Measurements from ENCODE around the gene PHACTR2.
A peak's percentile ranks its signal among the peaks of the same experiment; 100 is the strongest.

PHACTR2 gene

DNA sequence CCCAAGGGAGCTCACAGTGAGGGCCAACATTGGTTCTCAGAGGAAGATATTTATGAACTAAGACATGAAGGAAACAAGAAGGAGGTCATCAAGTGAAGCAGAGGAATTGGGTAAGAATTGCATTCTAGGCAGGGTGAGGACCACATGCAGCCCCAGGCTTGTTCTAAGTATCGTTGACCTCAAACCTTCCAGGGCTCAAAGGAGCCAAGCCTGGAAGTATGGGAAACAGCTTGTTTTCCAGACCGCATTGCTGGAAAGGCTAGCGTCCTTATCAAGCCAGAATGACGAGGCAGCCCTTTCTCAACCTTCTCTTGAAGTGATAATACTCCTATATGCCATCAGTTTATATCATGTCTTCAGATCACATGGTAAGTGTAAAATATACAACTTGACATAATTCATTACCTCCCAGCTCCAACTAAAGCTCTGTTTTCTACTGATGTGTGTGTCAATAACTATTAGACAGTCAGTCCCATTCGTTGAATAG, 79.6 kb downstream of the PHACTR2 start:
- H3K4me1 ChIP-seq (ENCODE audit: control insufficient read depth in 2 of 2, insufficient read depth in 2 of 2, low read length in 2 of 2), result no peaks in the 10 kb centered on the region
- no peaks in the 10 kb centered on the region for H3K27me3 ChIP-seq (ENCODE audit: control insufficient read depth in 2 of 2, insufficient read depth in 2 of 2, low read length in 2 of 2)
- no peak overlapping the region for H3K27ac ChIP-seq (ENCODE audit: low read depth in 2 of 2, low read length in 2 of 2)
- no peak overlapping the region for H3K4me3 ChIP-seq (ENCODE audit: low read length in 2 of 2)
- H3K9me3 ChIP-seq (ENCODE audit: control insufficient read depth in 2 of 2, low read length in 2 of 2), result no peaks in the 10 kb centered on the region
- no peak overlapping the region for H3K9ac ChIP-seq (ENCODE audit: low read depth in 1 of 2, low read length in 2 of 2)
- peaks cover 4 to 7% of the 10 kb centered on the region in 2 donors for H3K36me3 ChIP-seq (ENCODE audit: control insufficient read depth in 2 of 2, insufficient read depth in 2 of 2, low read length in 2 of 2)

DNA sequence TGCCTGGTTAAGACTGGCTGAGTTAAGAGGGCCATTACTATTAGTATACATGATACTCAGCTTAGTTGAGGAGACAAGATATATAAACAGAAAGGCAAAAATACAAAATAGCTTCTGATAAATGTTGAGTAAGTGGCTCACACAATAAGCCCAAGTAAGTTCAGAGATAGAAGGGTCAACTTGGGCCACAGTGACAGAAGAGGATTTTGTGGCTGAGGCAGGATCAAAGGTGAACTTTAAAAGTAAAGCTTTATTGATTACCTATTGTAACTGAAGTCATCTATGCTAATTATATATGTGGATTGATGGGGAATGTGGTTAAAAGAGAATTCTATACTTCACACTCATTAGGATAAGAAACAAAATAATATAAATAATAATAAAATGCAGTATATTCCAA, 80.8 kb downstream of the PHACTR2 start:
- H3K27me3 ChIP-seq (ENCODE audit: control insufficient read depth in 2 of 2, insufficient read depth in 2 of 2, low read length in 2 of 2), result no peaks in the 10 kb centered on the region
- H3K9me3 ChIP-seq (ENCODE audit: control insufficient read depth in 2 of 2, low read length in 2 of 2), result no peaks in the 10 kb centered on the region
- H3K4me1 ChIP-seq (ENCODE audit: control insufficient read depth in 2 of 2, insufficient read depth in 2 of 2, low read length in 2 of 2), result no peaks in the 10 kb centered on the region
- H3K9ac ChIP-seq (ENCODE audit: low read depth in 1 of 2, low read length in 2 of 2), result no peak overlapping the region
- peaks cover 4 to 7% of the 10 kb centered on the region in 2 donors for H3K36me3 ChIP-seq (ENCODE audit: control insufficient read depth in 2 of 2, insufficient read depth in 2 of 2, low read length in 2 of 2)
- H3K4me3 ChIP-seq (ENCODE audit: low read length in 2 of 2), result no peak overlapping the region
- no peak overlapping the region for H3K27ac ChIP-seq (ENCODE audit: low read depth in 2 of 2, low read length in 2 of 2)

DNA sequence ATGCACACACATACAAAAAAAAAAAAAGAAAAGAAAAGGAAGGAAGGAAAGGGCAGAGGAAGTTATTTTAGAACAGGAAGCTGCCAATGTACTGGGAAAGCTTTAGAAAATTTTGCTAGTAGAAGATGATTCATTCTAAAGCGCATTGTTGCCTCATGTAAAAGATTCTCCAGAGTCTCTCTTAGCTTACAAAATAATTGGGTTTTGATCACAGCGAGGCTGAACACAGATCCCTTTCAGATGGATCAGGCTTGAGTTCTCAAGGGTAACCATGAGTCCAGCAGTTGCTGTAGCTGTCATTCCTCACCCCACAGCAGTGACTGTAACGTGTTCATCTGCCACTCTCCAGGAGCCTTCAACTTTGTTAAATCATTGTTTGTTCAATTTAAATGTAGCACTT, 81.9 kb downstream of the PHACTR2 start:
- Histone ChIP-seq H3K27me3 (ENCODE audit: control insufficient read depth in 2 of 2, insufficient read depth in 2 of 2, low read length in 2 of 2) (no peaks in the 10 kb centered on the region), H3K9me3 (ENCODE audit: control insufficient read depth in 2 of 2, low read length in 2 of 2) (no peaks in the 10 kb centered on the region), H3K4me1 (ENCODE audit: control insufficient read depth in 2 of 2, insufficient read depth in 2 of 2, low read length in 2 of 2) (no peaks in the 10 kb centered on the region), H3K4me3 (ENCODE audit: low read length in 2 of 2) (no peak overlapping the region), H3K36me3 (ENCODE audit: control insufficient read depth in 2 of 2, insufficient read depth in 2 of 2, low read length in 2 of 2) (peaks cover 4 to 7% of the 10 kb centered on the region in 2 donors), H3K9ac (ENCODE audit: low read depth in 1 of 2, low read length in 2 of 2) (no peak overlapping the region), H3K27ac (ENCODE audit: low read depth in 2 of 2, low read length in 2 of 2) (no peak overlapping the region)

DNA sequence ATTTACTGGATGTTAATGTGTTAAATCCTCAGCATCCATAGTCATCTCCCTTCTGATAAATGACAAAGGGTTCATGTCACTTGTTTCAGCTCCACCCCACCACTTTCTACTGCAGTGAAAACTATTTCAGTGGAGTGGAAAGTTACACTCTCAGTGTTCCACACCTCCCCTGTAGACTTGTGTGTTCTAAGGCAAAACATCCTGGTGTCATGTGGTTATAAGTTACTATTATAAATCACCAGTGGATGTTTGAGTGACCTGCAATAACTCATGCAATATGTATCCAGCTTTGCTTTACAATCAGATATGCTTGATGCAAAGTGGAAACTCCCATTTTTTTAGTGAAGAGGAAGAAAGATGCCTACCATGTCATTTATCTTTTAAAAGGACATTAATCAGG, 83.3 kb downstream of the PHACTR2 start:
- Histone ChIP-seq H3K27ac (ENCODE audit: low read depth in 2 of 2, low read length in 2 of 2) (no peak overlapping the region), H3K4me3 (ENCODE audit: low read length in 2 of 2) (no peak overlapping the region), H3K9ac (ENCODE audit: low read depth in 1 of 2, low read length in 2 of 2) (no peak overlapping the region), H3K9me3 (ENCODE audit: control insufficient read depth in 2 of 2, low read length in 2 of 2) (no peaks in the 10 kb centered on the region), H3K27me3 (ENCODE audit: control insufficient read depth in 2 of 2, insufficient read depth in 2 of 2, low read length in 2 of 2) (no peaks in the 10 kb centered on the region), H3K36me3 (ENCODE audit: control insufficient read depth in 2 of 2, insufficient read depth in 2 of 2, low read length in 2 of 2) (peaks cover 12 to 15% of the 10 kb centered on the region in 2 donors), H3K4me1 (ENCODE audit: control insufficient read depth in 2 of 2, insufficient read depth in 2 of 2, low read length in 2 of 2) (no peaks in the 10 kb centered on the region)

DNA sequence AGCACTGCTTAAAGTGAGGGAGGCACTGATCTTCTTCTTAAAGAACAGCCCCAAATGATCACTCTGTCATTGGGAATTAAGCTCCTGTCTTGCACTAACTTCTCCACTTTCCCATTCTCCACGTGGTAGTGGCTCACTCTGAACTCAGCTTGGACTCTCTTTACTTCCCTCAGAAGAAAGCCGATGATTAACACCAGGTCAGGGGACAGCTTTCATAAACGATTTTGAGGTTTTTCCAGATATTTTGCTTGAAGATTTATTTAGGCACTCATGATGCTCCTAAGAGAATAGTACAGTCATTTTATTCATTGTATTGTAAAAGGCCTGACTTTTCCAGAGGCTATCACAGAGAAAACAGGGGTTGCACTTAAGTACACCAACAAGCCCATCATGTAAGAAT, 84.4 kb downstream of the PHACTR2 start:
- Histone ChIP-seq H3K27me3 (ENCODE audit: control insufficient read depth in 2 of 2, insufficient read depth in 2 of 2, low read length in 2 of 2) (no peaks in the 10 kb centered on the region), H3K4me1 (ENCODE audit: control insufficient read depth in 2 of 2, insufficient read depth in 2 of 2, low read length in 2 of 2) (no peaks in the 10 kb centered on the region), H3K36me3 (ENCODE audit: control insufficient read depth in 2 of 2, insufficient read depth in 2 of 2, low read length in 2 of 2) (peaks cover 18 to 21% of the 10 kb centered on the region in 2 donors), H3K9ac (ENCODE audit: low read depth in 1 of 2, low read length in 2 of 2) (no peak overlapping the region), H3K4me3 (ENCODE audit: low read length in 2 of 2) (no peak overlapping the region), H3K9me3 (ENCODE audit: control insufficient read depth in 2 of 2, low read length in 2 of 2) (no peaks in the 10 kb centered on the region), H3K27ac (ENCODE audit: low read depth in 2 of 2, low read length in 2 of 2) (no peak overlapping the region)

DNA sequence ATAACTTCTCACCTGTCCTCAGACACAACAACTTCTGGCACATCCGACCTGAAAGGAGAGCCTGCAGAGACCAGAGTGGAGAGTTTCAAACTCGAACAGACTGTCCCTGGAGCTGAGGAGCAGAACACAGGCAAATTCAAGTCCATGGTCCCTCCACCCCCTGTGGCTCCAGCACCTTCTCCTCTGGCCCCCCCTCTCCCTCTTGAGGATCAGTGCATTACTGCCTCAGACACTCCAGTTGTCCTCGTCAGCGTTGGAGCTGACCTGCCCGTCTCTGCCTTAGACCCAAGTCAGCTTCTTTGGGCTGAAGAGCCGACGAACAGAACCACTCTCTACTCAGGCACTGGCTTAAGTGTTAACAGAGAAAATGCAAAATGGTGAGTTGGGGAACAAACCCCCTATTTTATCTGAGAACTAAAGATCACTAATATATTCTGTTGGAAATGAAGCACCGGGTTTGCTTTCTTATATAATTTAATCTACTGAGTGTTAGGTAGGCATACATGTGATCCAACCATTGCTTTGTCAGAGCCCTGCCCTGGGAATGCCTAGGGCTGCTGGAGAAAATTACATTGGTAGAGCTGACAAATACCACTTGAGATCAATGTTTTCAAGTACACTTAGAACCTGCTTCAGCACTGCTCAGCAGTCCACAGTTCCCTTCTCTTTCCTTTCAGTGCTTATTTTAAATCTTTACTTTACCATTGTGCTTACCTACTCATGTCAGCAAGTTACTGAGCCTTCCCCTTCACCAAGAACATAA, 87.8 kb downstream of the PHACTR2 start:
- H3K4me1 ChIP-seq (ENCODE audit: control insufficient read depth in 2 of 2, insufficient read depth in 2 of 2, low read length in 2 of 2), result no peaks in the 10 kb centered on the region
- H3K27me3 ChIP-seq (ENCODE audit: control insufficient read depth in 2 of 2, insufficient read depth in 2 of 2, low read length in 2 of 2), result no peaks in the 10 kb centered on the region
- H3K36me3 ChIP-seq (ENCODE audit: control insufficient read depth in 2 of 2, insufficient read depth in 2 of 2, low read length in 2 of 2), result peaks cover 16 to 26% of the 10 kb centered on the region in 2 donors
- no peak overlapping the region for H3K27ac ChIP-seq (ENCODE audit: low read depth in 2 of 2, low read length in 2 of 2)
- H3K9ac ChIP-seq (ENCODE audit: low read depth in 1 of 2, low read length in 2 of 2), result no peak overlapping the region
- H3K9me3 ChIP-seq (ENCODE audit: control insufficient read depth in 2 of 2, low read length in 2 of 2), result no peaks in the 10 kb centered on the region
- H3K4me3 ChIP-seq (ENCODE audit: low read length in 2 of 2), result no peak overlapping the region

DNA sequence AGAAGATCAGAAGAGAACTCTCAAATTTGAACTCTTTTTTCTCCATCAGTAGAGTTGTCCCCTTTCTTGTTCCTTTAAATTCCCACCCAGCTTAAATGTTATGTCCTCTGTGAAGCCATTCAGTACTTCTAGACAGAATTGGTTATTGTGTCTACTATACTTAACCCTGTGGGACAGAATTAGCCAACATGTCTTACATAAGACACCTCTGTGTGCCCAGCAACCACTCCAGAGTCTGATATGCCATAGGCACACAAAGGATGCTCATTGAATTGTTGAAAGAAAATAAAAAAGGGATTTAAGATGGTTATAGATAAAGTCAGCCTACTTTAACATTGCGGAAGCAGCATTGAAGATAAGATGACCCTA, 88.4 kb downstream of the PHACTR2 start:
- Histone ChIP-seq H3K36me3 (ENCODE audit: control insufficient read depth in 2 of 2, insufficient read depth in 2 of 2, low read length in 2 of 2) (peaks cover 16 to 26% of the 10 kb centered on the region in 2 donors), H3K27me3 (ENCODE audit: control insufficient read depth in 2 of 2, insufficient read depth in 2 of 2, low read length in 2 of 2) (no peaks in the 10 kb centered on the region), H3K9ac (ENCODE audit: low read depth in 1 of 2, low read length in 2 of 2) (no peak overlapping the region), H3K4me3 (ENCODE audit: low read length in 2 of 2) (no peak overlapping the region), H3K27ac (ENCODE audit: low read depth in 2 of 2, low read length in 2 of 2) (no peak overlapping the region), H3K9me3 (ENCODE audit: control insufficient read depth in 2 of 2, low read length in 2 of 2) (no peaks in the 10 kb centered on the region), H3K4me1 (ENCODE audit: control insufficient read depth in 2 of 2, insufficient read depth in 2 of 2, low read length in 2 of 2) (no peaks in the 10 kb centered on the region)

DNA sequence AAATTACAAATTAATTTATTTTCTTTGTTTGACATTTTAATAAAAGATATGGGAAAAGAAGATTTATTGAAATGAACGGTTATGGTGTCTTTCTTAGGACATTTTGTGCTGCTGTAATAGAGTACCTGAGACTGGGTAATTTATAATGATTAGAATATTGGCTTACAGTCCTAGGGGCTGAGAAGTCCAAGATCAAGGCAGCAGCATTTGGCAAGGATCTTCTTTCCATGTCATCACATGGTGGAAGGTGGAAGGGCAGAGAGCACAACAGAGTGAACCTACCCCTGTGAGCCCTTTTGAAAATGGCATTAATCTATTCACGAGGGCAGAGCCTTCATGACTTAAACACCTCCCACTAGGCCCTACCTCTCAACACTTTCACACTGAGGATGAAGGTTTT, 89.7 kb downstream of the PHACTR2 start:
- no peak overlapping the region for H3K27ac ChIP-seq (ENCODE audit: low read depth in 2 of 2, low read length in 2 of 2)
- no peak overlapping the region for H3K9ac ChIP-seq (ENCODE audit: low read depth in 1 of 2, low read length in 2 of 2)
- H3K4me1 ChIP-seq (ENCODE audit: control insufficient read depth in 2 of 2, insufficient read depth in 2 of 2, low read length in 2 of 2), result no peaks in the 10 kb centered on the region
- H3K36me3 ChIP-seq (ENCODE audit: control insufficient read depth in 2 of 2, insufficient read depth in 2 of 2, low read length in 2 of 2), result peaks cover 21 to 28% of the 10 kb centered on the region in 2 donors
- no peaks in the 10 kb centered on the region for H3K9me3 ChIP-seq (ENCODE audit: control insufficient read depth in 2 of 2, low read length in 2 of 2)
- H3K27me3 ChIP-seq (ENCODE audit: control insufficient read depth in 2 of 2, insufficient read depth in 2 of 2, low read length in 2 of 2), result no peaks in the 10 kb centered on the region
- no peak overlapping the region for H3K4me3 ChIP-seq (ENCODE audit: low read length in 2 of 2)

DNA sequence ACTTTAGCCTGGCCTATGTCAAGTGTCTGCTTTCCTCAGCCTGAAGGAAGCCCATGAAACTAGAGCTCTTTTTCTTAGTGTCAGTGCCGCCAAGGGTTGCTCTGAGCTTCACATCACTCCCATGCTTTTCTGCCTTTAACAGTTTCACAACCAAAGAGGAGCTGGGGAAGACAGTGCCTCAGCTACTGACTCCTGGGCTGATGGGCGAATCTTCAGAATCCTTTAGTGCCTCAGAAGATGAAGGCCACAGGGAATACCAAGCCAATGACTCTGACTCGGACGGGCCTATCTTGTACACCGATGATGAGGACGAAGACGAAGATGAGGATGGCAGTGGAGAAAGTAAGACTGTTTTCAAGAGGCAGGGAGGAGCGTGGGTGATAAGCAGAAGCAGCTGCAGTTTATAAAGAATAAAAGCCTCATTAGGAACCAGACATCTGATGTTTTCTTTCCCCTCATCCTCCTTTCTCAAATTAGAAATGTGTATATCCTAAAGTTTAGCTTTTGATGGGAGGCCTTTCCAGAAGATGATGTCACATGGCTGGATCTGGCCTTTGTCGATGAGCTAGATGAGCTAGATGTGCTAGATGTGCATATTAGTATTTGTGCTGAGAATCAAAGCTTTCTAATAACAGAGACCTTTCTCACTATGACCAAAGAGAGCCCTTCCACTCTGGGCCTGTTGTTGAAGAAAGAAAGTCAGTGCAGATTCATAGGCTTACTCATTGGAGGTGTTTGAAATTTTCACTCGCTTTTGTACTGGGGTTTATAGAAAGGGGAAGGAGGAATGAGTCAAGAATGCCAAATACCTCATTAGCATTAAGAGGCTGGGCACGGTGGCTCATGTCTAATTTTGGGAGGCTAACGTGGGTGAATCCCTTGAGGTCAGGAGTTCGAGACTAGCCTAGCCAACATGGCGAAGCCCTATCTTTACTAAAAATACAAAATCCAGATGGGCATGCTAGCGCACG, 94.6 kb downstream of the PHACTR2 start:
- H3K9ac ChIP-seq (ENCODE audit: low read depth in 1 of 2, low read length in 2 of 2), result no peak overlapping the region
- no peak overlapping the region for H3K4me3 ChIP-seq (ENCODE audit: low read length in 2 of 2)
- peaks cover 22 to 33% of the 10 kb centered on the region in 2 donors for H3K36me3 ChIP-seq (ENCODE audit: control insufficient read depth in 2 of 2, insufficient read depth in 2 of 2, low read length in 2 of 2)

More for the DNA sequence above, 94.6 kb downstream of the PHACTR2 start:
- Histone ChIP-seq H3K27ac (ENCODE audit: low read depth in 2 of 2, low read length in 2 of 2) (peak overlapping the region; percentile 46 to 57), H3K27me3 (ENCODE audit: control insufficient read depth in 2 of 2, insufficient read depth in 2 of 2, low read length in 2 of 2) (no peaks in the 10 kb centered on the region), H3K9me3 (ENCODE audit: control insufficient read depth in 2 of 2, low read length in 2 of 2) (no peaks in the 10 kb centered on the region), H3K4me1 (ENCODE audit: control insufficient read depth in 2 of 2, insufficient read depth in 2 of 2, low read length in 2 of 2) (no peaks in the 10 kb centered on the region)
